Measurements from ENCODE around the gene TNKS1BP1.

GRCh38 chr11:57263351-57263750, 61.4 kb downstream of the TNKS1BP1 start:
- TF ChIP-seq CTCF (conservative IDR thresholded peaks at IDR 0.05; ENCODE audit: low read depth in 2 of 2) (no peak), EZH2phosphoT487 (IDR thresholded peaks at IDR 0.05; ENCODE audit: unreplicated experiment) (no peak), JUNB (IDR thresholded peaks at IDR 0.05; ENCODE audit: unreplicated experiment) (no peak), POLR2AphosphoS5 (IDR thresholded peaks at IDR 0.05; ENCODE audit: low read depth) (no peak), EZH2 (IDR thresholded peaks at IDR 0.05; ENCODE audit: low read depth, unreplicated experiment) (no peak), REST (IDR thresholded peaks at IDR 0.05; ENCODE audit: unreplicated experiment) (no peak)

All from GM23338 (cell line).